Esophagus squamous epithelium (tissue), 4 donors: ENCODE data around the gene POC1B.

Source experiments
- POLR2A ChIP-seq, 4 donors: fragments of 450-650 bp; IDR thresholded peaks; one replicate each; pipeline ENCODE4 v1.6.1; 2017; ENCODE audit warnings: antibody characterized with exemption in 4 of 4, mild to moderate bottlenecking in 4 of 4, moderate library complexity in 3 of 4
- TF ChIP-seq, protein P1 (sequence below), 6 experiments: fragments of 450-650 bp in 4 of 6; fragments of 200-600 bp in 2 of 6; sonication (generic) in 2 of 6; IDR thresholded peaks; one replicate each; pipeline ENCODE4 v1.5.1; 2016 to 2019; ENCODE audit warnings: antibody characterized with exemption in 6 of 6, mild to moderate bottlenecking in 4 of 6, moderate library complexity in 4 of 6

DNA sequence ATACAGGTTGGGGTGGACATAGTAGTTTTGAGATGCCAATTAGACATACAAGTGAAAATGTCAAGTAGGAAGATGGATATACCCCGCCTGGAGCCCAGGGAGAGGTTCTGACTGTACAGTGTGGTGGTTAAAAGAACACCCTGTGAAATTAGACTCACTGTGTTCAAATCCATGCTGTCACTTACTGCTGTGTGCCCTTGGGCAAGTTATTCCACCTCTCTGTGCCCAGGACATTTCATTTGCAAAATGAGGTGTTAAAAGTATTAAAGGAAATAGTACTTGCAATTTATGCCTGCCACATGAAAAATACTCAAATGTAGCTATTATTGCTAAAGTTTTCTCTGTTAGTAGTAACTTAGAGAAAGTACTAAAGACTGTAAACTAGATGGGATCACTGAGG is 19.8 kb downstream of the POC1B start:
- TF ChIP-seq, protein P1, sequence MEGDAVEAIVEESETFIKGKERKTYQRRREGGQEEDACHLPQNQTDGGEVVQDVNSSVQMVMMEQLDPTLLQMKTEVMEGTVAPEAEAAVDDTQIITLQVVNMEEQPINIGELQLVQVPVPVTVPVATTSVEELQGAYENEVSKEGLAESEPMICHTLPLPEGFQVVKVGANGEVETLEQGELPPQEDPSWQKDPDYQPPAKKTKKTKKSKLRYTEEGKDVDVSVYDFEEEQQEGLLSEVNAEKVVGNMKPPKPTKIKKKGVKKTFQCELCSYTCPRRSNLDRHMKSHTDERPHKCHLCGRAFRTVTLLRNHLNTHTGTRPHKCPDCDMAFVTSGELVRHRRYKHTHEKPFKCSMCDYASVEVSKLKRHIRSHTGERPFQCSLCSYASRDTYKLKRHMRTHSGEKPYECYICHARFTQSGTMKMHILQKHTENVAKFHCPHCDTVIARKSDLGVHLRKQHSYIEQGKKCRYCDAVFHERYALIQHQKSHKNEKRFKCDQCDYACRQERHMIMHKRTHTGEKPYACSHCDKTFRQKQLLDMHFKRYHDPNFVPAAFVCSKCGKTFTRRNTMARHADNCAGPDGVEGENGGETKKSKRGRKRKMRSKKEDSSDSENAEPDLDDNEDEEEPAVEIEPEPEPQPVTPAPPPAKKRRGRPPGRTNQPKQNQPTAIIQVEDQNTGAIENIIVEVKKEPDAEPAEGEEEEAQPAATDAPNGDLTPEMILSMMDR (IDR thresholded peaks at IDR 0.05), result no peak
- no peak for TF ChIP-seq POLR2A (IDR thresholded peaks at IDR 0.05)
